ENCODE results near the gene CADM1.

Gene CADM1

GRCh38 chr11:115127790-115128189, 376.4 kb downstream of the CADM1 start:
- DNase-seq (ENCODE audit: low spot score): no peak
- no peak for TF ChIP-seq CTCF (IDR thresholded peaks at IDR 0.05; ENCODE audit: extremely low read depth, missing control alignments)

- TF ChIP-seq CTCF (IDR thresholded peaks at IDR 0.05; ENCODE audit: extremely low read depth, missing control alignments): no peak
- DNase-seq (ENCODE audit: low spot score): peak; percentile 55
These were observed 377.6 kb downstream of the CADM1 start for GRCh38 chr11:115126515-115127208.

GRCh38 chr11:115126092-115126491, 378.1 kb downstream of the CADM1 start:
- no peak for TF ChIP-seq CTCF (IDR thresholded peaks at IDR 0.05; ENCODE audit: extremely low read depth, missing control alignments)

GRCh38 chr11:115124786-115125185, 379.4 kb downstream of the CADM1 start:
- TF ChIP-seq CTCF (IDR thresholded peaks at IDR 0.05; ENCODE audit: extremely low read depth, missing control alignments): no peak
- DNase-seq (ENCODE audit: low spot score): no peak

More at GRCh38 chr11:115126092-115126491, 378.1 kb downstream of the CADM1 start:
- DNase-seq (ENCODE audit: low spot score): no peak

GRCh38 chr11:115123641-115124040, 380.6 kb downstream of the CADM1 start:
- no peak for DNase-seq (ENCODE audit: low spot score)
- TF ChIP-seq CTCF (IDR thresholded peaks at IDR 0.05; ENCODE audit: extremely low read depth, missing control alignments): no peak

- no peak for TF ChIP-seq CTCF (IDR thresholded peaks at IDR 0.05; ENCODE audit: extremely low read depth, missing control alignments)
- no peak for DNase-seq (ENCODE audit: low spot score)
These were observed 381.9 kb downstream of the CADM1 start for GRCh38 chr11:115122274-115122673.

Measured in GM20000 (cell line).